HepG2 (cell line): ENCODE results near the gene PYGB. TPM values are rescaled to one million over a fixed set of nuclear protein-coding genes. Genes with fewer than 3 reads are reported as not detected.

ENCODE experiments used
- ATF5 ChIP-seq: sonication (generic); formaldehyde crosslinking; IDR thresholded peaks from 2 replicates; pipeline ENCODE4 v1.4.0; 2020; ENCODE audit warnings: mild to moderate bottlenecking, low read depth, missing genetic modification reagents
- BRD4 ChIP-seq: sonication (generic); formaldehyde crosslinking; IDR thresholded peaks from 2 replicates; pipeline ENCODE4 v1.4.0; 2020; ENCODE audit warnings: missing genetic modification reagents
- ETS1 ChIP-seq: sonication (generic); formaldehyde crosslinking; IDR thresholded peaks from 2 replicates; pipeline ENCODE4 v1.4.0; 2020; ENCODE audit warnings: missing genetic modification reagents
- FOSL2 ChIP-seq: sonication (generic); formaldehyde crosslinking; IDR thresholded peaks from 2 replicates; pipeline ENCODE4 v1.4.0; 2020; ENCODE audit warnings: missing genetic modification reagents
- GATAD1 ChIP-seq: IDR thresholded peaks from 2 replicates; pipeline ENCODE4 v1.6.1; 2016; ENCODE audit warnings: missing genetic modification reagents, missing compliant biosample characterization
- HNF1A ChIP-seq, 2 experiments: sonication (generic) in 1 of 2; formaldehyde crosslinking in 1 of 2; IDR thresholded peaks; 2 replicates each; pipeline versions ENCODE4 v1.4.0 to v1.6.1; 2016 to 2020; ENCODE audit warnings: borderline replicate concordance in 1 of 2, low read depth in 1 of 2, mild to moderate bottlenecking in 1 of 2, missing genetic modification reagents in 1 of 2
- SNRNP70 ChIP-seq: fragments of 200-400 bp; formaldehyde crosslinking; IDR thresholded peaks from 2 replicates; pipeline ENCODE4 v1.6.1; 2017; ENCODE audit warnings: mild to moderate bottlenecking, low read depth, low read length, moderate library complexity
- STAT5B ChIP-seq: sonication (generic); formaldehyde crosslinking; IDR thresholded peaks from 2 replicates; pipeline ENCODE4 v1.4.0; 2020; ENCODE audit warnings: missing genetic modification reagents
- ZHX1 ChIP-seq: sonication (generic); formaldehyde crosslinking; IDR thresholded peaks from 2 replicates; pipeline ENCODE4 v1.8.1; 2022; ENCODE audit warnings: low read depth, mild to moderate bottlenecking, missing genetic modification reagents
- ZMAT3 ChIP-seq: sonication (generic); formaldehyde crosslinking; conservative IDR thresholded peaks from 2 replicates; pipeline ENCODE4 v1.7.0; 2021; ENCODE audit warnings: missing genetic modification reagents
- ZNF264 ChIP-seq: sonication (generic); formaldehyde crosslinking; IDR thresholded peaks from 2 replicates; pipeline ENCODE4 v1.4.0; 2020; ENCODE audit warnings: missing genetic modification reagents
- ZNF414 ChIP-seq: sonication (generic); formaldehyde crosslinking; IDR thresholded peaks from 2 replicates; pipeline ENCODE4 v1.5.0; 2020; ENCODE audit warnings: missing genetic modification reagents
- ZNF556 ChIP-seq: sonication (generic); formaldehyde crosslinking; IDR thresholded peaks from 2 replicates; pipeline ENCODE4 v1.4.0; 2020; ENCODE audit warnings: mild to moderate bottlenecking, missing genetic modification reagents, borderline replicate concordance
- ZXDC ChIP-seq: sonication (generic); formaldehyde crosslinking; IDR thresholded peaks from 2 replicates; pipeline ENCODE4 v1.5.0; 2020; ENCODE audit warnings: mild to moderate bottlenecking, missing genetic modification reagents
- polyA plus RNA-seq, 8 experiments: library from polyadenylated mRNA; depleted of rRNA in 3 of 8; stranded (reverse) in 7 of 8; unstranded in 1 of 8; fragments of >200 nt; fragmentation: Illumina TruSeq in 4 of 8; extraction: Trizol in 4 of 8; gene quantifications; 2 replicates each; pipeline versions ENCODE4 v1.2.1 to v1.2.3, GENCODE V29; 2011 to 2016; ENCODE audit warnings: low read depth in 4 of 8, missing spikeins in 1 of 8, mixed read lengths in 1 of 8; ENCODE audit not compliant: insufficient read depth in 1 of 8
- total RNA-seq, 5 experiments: library from RNA; depleted of rRNA; stranded (reverse); fragments of >200 nt; fragmentation: Illumina TruSeq; extraction: Trizol; gene quantifications; 2 replicates each; pipeline ENCODE4 v1.2.3, GENCODE V29; 2016; ENCODE audit warnings: low read depth in 1 of 5

Gene PYGB
- total and polyA plus RNA-seq, 2 of the 13 experiments (the other 11 are each of a cell fraction or from before 2014, with no cell fraction given) = 24.2 to 86.3 TPM

- TF ChIP-seq ZXDC = peak; percentile 89
- TF ChIP-seq HNF1A (IDR thresholded peaks at IDR 0.05; ENCODE audit: low read depth) = peak; percentile 53
- peak; percentile 69; the same call in 1 of the 2 replicates for TF ChIP-seq HNF1A (CRISPR knock-in tag; IDR thresholded peaks at IDR 0.05; ENCODE audit: borderline replicate concordance)
- 0 out of 2 replicates have a peak, but pooled peaks have one; percentile 69 for TF ChIP-seq ZNF264 (CRISPR knock-in tag)
- TF ChIP-seq GATAD1 (CRISPR knock-in tag) = peak; percentile 75
- TF ChIP-seq SNRNP70 = no peak
- peak; percentile 85; the same call in 1 of the 2 replicates for TF ChIP-seq ZNF556 (CRISPR knock-in tag)
- TF ChIP-seq FOSL2 (CRISPR knock-in tag) = peak; percentile 54
- peak; percentile 87 for TF ChIP-seq ZHX1
- TF ChIP-seq ETS1 (CRISPR knock-in tag) = peak; percentile 44; the same call in 1 of the 2 replicates
- TF ChIP-seq STAT5B (CRISPR knock-in tag) = 0 out of 2 replicates have a peak, but pooled peaks have one; percentile 34
- 0 out of 2 replicates have a peak, but pooled peaks have one; percentile 60 for TF ChIP-seq ATF5 (CRISPR knock-in tag)
- TF ChIP-seq BRD4 = peak; percentile 85; the same call in 1 of the 2 replicates
- TF ChIP-seq ZMAT3 (CRISPR knock-in tag) = peak; percentile 92; the same call in 1 of the 2 replicates
- TF ChIP-seq ZNF414 = peak; percentile 87; the same call in 1 of the 2 replicates
Observed at GRCh38 chr20:25338112-25339023, 90.5 kb downstream of the PYGB start (continued).
